ENCODE results near the gene BOD1L1.

BOD1L1 gene

DNA sequence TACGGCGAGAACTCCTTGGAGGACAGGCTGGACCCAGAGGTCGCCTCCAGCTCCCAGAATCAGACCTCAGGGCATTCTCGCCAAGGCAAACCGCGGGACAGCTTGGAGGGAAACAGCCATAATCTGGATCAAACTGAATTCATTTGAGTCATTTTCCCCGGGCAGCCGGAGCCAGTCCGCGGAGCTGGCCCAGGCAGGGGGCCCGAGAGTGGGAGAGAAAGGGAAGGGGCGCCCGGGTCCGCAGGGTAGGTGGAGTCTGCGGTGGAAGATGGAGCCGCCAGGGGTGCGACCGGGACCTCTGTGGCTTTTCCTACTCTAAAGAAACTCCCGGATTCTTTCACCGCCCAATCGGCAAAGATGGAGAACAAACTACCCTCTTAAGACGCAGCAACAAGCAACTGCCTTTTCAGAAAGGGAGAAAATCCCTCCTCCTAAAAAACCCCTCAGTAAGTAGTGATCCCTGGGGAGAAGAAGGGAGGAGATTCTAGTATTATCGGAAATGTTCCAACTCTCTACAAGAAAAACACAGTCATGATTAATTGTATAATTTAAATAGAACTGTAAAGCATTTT lies 88.4 kb downstream of the BOD1L1 start:
- no peak for DNase-seq (ENCODE audit: low read depth in 2 of 2)

DNA sequence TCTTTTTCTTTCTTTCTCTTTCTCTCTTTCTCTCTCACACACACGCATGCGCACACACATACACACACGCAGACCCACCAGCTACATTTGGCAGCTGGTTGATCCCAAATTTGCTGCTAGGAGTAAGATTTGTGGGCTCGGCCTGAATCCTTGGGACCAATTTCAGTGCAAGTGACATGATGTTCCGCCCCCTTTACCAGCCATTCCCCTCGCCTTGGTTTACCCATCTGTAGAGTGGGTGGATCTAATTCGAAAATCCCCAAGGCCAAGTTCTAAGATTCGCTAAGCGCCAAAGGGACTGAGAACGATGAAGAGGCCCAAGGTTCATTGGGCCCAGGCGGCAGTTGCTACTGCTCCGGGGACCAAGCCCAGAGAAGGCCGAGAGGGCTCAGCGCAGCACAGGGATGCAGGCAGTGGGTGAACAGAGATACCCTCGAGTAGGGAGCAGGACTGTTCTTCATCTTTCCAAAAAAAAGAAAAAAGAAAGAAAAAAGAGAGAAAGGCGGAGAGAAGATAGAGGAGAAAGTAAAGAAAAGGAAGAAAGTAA lies 89.0 kb downstream of the BOD1L1 start:
- DNase-seq (ENCODE audit: low read depth in 2 of 2): no peak

DNA sequence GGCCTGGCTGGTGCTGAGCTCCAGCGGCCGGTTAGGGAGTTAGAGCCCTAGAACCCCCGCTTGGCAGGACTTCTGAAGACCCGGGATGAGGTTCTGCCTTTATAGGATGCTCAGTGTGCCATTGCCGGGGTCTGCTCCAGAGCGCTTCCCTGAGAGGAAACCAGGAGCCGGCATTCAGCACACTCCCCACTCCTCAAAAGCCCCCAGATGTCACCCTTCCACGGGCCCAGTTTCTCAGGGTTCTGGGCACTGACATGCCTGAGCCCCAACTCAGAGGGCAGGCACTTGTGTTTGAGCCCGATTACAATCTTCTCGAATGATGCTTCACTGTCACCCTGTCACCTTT lies 89.7 kb downstream of the BOD1L1 start:
- no peak for DNase-seq (ENCODE audit: low read depth in 2 of 2)

DNA sequence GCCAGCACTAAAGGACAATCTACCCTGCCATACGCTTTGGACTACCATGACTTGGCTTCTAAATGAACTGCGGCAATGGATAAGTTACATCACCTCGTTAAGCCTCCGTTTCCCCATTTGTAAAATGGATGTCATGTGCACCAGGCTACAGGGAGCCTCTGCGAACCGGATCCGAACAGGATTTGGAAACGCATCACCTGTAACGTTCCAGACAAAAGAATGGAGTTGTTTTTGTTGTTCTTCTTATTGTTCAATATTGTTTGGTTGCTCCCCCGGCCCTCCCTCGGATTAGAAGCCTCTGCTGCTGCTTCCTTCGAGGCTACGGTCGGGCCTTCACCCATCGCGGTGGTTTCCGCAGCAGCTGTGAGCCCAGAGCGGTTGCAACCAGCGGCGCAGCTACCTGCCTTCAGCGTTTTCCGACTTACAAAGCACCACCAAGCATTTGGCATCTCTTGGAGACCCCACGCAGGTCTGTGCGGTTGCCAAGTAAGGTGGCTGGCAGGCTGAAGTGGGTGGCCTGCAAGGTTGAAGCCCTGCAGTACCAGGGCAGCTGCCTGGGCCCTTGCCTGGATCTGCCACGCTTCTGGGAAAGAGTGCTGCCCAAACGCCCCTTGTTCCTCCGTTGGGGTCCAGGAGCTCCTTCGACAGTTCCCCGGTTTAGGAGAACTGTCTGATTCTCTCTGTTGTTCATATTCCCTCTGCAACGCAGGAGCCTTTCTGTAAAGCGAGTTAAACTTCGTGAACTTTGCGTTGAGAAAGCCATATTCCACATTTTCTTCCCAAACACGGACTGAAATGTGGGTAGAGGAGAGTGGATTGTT lies 90.3 kb downstream of the BOD1L1 start:
- no peak for DNase-seq (ENCODE audit: low read depth in 2 of 2)

DNA sequence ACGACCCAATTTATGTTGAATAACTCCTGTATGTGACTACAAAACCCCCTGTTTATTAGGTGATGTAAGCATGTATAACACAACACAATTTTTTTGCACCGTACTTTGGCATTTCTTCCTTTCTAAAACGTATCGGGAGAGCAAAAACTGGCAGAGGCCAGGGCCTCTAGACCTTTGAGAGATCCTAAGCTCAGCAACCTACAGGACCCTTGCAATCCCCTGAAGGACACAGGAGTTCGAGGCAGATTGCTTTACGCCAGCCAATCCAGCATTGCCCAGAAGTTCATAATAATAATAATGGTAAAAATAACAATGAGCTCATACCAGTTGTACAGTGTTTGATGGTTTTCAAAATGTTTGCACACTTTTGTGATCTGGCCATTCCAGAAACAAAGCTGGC lies 90.9 kb downstream of the BOD1L1 start:
- DNase-seq (ENCODE audit: low read depth in 2 of 2): no peak

DNA sequence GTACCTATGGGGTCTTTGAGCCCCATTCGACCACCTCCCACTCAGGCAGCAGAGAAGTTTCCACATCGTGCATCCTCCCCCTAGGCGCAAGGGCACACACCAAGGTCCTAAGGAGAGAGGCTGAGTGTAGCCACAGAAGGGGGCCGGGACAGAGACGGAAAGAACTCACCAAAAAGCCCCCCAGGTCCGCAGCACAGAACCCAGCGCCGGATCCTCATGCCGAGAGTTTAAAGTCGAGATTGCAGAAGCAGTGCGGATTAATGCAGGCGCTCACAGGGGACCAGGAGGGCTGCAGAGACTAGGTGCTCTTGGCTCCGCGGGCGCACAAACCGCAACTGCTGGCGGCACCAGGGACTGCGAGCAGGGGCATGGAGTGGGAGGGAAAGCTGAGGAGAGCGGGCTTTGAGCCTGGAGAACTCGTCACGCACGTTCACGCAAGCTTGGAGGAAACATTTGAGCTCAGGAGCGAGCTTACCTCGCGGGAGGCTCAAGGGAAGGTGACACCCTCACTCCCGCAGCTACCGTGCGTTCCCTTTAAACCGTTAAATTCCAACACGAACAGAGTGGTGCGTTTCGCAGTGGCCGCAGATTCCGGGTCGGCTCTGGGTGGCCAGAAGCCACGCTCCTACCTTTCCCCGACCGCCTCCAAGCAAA lies 91.7 kb downstream of the BOD1L1 start:
- DNase-seq (ENCODE audit: low read depth in 2 of 2): no peak

DNA sequence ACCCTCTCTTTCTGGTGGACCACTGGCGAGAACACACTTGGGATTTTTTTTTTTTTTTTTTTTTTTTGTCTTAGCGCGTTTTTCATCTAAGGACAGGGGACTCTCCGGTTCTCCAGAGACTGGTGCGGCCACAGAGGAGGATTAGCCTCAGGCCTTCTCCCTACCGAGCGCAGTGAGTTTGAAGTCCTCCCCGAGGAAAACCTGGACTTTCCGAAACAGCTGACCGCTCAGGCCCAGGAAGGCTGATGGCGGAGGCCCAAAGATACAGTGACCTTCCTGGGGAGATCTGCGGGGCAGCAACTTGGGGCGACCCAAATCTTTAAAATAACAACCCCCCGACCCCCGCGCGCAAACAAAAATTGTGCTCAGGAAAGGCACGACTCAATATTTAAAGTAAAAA lies 92.4 kb downstream of the BOD1L1 start:
- DNase-seq (ENCODE audit: low read depth in 2 of 2): no peak

DNA sequence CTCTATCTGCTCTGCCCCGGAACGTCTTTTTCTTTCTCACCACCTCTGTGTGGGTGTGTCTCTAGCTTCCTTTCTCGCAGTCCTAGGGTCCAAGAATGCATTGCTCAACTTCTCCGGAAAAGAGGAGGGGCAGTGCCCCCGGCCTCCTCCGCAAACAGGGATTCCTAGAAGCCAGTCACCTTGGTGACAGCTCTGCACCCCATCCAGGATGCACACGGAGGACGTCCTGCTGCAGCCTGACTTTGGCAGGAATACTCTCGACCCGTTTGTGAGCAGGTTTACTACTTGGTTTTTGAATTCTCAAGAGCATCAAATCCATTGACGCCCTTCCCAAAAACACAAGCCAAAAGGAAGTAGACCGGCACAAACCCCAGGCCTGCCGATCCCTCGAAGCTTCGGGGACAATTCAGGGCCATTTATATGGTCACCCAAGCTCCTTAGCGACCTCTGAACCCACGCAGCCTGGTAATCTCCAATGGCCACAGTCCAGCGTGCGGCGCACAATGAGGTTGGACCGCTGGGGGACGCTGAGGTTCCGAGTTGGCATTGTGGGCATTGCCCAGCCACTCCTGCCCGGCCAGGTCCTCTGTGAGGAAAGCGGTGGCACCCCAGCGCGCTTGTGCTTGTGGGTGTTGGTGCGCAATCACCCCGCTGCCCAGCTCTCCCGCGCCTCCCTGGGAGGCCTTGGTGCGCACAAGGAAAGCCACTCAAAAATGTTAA lies 93.0 kb downstream of the BOD1L1 start:
- DNase-seq (ENCODE audit: low read depth in 2 of 2): no peak

DNA sequence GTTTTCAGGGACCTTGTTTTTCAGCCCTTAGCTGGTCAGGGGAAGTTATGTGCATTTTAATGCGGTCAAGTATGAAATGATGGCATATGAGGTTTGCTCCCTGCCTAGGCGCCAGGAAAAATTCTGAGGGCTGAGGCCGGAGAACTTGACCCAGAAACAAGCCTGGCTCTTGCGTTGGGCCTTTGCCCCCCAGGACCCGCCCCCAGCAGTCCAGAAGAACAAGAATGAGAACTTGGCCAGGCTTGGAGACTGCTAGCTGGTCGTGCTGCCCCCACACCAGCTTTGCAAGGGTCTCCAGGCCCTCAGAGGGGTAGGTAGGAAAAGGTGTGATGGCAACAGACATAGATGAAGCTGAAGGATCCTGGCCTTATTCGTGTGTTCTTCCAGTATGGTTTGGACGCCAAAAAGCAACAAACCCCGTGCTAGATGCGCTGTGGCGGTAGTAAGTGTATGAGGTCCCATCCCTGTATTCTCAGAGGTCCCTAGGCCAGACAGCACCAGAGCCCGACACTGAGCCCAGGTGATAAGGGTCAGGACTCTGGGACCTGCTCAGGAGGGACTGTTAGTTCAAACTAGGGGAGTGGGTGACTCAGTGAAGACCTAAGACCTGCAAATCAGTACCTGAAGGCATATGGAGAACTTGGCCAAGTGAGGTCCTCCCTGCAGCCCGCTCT lies 93.7 kb downstream of the BOD1L1 start:
- no peak for DNase-seq (ENCODE audit: low read depth in 2 of 2)

DNA sequence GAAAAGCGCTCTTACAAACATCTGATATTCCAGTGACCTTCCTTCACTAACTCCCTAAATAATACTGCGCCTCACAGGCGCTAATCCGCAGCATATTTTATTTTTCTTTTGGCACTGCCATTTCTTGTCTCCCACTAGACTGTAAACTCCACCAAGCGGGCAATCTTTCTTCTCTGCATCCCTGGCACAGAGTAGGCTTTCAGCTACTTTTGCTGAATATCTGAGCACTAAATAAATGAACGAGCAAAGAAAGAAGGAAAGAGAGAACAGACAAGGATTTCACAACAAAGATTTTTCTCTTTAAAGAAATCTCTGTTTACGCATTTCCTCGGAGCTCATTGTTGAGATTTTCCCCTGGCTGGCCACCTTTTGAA lies 95.9 kb downstream of the BOD1L1 start:
- DNase-seq (ENCODE audit: low read depth in 2 of 2): no peak

DNA sequence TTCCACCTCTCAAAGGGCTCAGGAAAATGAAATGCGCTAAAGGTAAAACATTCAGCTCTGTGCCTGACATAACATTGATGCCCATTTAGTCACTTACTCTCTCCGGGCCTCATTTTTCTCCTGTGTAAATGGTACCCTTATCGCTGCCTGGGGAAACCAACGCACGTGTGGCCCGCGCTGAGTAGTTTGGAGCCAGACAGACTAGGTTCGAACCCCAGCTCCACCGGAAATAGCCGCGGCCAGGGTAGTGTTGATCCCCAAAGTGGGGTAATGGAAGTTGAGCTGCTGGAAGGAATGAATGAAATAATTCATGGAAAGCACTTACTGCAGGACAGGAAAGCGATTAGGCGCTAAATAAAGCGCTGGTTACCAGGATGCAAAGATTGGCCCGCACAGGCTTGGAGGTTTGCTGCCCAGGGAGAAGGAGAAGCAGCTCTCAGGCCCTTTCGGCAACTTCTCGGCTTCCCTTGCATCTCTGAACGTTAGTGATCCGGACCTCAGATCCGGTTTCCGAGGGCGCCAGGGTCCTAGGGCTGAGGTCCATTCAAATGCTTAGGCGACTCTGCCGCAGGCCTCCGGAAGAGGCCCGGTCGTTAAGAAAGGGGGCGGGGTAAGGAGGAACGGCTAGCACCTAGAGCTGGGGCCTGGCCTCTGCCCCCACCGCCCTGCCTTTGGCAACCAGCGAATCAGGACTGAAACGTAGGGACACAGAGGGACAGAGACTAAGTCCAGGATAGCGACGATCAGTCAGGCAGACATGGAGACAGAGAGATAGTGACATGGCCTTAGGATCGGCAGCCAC lies 96.5 kb downstream of the BOD1L1 start:
- no peak for DNase-seq (ENCODE audit: low read depth in 2 of 2)

DNA sequence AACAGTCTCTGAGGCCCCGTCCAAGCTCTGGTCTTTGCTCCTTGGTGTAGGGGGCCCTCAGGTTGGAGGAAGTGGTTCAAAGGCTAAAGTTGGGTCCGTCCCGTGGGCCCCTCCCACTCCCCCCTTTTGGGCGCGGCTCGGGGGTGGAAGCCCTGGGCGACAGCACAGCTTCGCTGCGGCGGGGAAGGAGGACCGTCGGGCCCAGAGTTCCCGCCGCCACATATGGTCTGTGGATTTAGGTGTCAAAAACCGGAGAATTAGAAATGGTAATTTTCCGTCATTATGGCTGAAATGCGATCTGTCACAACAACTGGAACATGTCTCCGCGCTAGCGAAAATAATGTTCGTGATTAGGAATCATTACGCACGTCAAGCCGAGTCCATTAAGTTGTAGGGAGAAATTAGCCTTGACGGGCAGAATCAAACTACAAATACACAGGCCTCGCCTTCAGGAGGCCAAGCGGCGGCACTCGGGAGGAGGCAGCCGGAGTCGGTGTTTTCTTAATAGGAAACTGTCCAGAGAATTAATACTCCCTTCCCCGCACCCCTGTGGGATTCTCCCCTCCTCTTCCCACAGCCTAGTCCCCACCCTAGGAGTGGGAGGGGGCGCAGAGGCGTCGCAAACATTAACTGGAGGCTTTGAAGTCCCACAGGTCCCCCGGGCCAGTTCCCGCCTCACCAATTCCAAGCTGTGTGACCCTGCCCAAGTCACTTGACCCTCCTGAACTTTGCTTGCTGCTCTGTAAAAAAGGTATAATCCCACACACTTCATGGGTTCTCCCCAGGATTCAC lies 98.2 kb downstream of the BOD1L1 start:
- no peak for DNase-seq (ENCODE audit: low read depth in 2 of 2)

DNA sequence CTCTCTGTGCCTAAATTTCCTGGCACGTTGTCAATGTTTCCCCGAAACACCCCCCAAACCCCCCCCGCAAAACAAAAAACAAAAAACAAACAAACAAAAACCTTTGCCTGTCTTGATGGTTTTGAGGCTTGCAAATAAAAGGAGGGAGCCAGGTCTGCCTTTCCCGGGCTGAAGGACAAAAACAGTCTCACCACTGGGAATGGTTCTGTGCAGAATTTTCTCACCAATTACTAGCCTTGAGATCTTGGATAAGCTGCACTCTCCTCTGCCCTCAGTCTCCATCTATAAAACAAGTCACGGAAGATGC lies 98.8 kb downstream of the BOD1L1 start:
- DNase-seq (ENCODE audit: low read depth in 2 of 2): no peak

DNA sequence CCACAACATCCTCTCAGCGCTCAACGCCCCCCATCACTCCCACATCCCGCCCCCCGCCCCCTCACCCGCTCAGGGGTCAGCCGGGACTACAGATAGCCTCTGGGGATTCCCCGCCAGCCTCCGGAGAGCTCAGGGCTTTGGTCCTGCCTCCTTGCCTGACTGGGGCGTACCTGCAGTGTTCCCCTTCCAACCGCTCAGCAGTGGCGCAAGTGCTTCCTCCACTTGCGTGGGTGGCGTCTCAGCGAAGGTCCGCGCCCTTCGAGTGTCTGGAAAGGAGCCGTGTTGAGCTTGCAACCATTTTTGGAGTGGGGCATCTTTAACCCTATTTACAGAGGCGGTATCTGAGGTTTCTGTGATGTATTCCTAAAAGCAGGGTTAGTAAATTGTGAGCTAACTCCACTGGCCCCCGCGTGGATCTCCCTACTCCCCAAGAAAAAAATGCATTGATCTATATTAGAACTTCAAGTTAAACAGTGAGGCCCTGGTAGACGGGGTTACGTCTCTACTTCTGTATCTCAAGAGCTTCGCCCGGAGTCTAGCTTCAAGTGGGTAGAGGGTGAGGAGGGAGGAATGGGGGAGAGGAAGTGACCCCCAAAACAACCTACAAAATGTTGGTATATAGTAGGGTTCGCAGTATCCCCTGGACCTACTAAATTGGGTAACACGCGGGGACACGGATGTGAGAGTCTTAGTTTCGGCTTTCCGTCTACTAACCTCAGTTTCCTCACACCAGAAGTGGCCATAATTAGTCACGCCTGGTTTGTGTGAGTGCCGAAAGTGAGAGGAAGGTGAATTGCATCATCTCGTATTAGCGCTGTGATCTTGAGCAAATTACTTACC lies 99.3 kb downstream of the BOD1L1 start:
- no peak for DNase-seq (ENCODE audit: low read depth in 2 of 2)

DNA sequence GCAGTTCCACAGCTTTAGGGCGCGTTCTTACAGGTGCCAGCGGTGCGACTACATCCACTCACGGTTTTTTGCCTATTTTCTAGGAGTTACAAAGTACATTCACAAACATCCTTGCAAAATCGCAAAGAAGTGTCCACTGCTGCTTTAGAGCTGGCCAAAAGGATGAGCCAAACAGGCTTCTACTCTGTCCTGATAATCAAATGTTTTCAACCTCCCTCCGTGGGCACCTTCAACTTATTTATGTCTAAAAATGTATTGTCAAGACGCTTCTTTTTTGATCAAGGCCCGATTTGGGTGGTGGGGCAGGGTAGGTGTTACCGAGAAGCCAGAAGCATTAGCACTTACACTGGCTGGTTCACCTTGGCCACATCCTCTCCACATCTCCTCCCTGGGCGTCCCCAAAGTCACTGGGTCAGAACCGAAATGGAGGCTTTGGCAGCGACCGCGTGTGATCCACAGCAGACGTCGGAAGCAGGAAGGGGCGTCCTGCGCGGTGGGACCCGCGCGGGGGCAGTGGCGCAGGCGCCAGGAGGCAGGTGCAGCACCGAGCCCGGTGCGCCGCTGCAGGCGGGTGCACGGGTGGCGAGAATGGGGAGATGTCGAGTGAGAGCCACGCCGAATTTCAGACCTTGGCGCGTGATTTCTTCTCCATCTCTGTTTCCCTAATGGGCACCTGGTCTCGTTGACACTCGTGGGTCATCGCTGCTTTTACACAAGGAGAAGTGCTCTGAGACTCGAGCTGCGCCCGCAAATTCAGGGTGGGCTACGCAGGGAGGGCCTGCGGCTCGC lies 100.1 kb downstream of the BOD1L1 start:
- DNase-seq (ENCODE audit: low read depth in 2 of 2): no peak

DNA sequence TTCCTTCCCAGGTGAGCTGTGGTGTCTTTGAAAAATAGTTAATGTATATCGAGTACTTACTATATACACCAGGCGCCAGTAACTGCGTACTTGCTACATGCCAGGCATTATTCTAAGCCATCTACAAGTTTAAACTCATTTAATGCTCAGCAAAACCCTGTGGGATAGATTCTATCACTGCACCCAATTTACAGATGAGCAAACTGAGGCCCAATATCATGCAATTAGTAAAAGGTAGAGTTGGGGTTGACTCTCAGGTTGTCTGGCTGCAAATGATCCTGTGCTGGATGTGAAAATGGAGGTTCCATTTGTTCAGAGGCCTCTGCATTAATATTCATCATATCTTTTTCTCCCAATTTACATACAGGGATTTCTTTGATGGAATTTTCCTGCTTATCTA lies 100.9 kb downstream of the BOD1L1 start:
- DNase-seq (ENCODE audit: low read depth in 2 of 2): no peak

DNA sequence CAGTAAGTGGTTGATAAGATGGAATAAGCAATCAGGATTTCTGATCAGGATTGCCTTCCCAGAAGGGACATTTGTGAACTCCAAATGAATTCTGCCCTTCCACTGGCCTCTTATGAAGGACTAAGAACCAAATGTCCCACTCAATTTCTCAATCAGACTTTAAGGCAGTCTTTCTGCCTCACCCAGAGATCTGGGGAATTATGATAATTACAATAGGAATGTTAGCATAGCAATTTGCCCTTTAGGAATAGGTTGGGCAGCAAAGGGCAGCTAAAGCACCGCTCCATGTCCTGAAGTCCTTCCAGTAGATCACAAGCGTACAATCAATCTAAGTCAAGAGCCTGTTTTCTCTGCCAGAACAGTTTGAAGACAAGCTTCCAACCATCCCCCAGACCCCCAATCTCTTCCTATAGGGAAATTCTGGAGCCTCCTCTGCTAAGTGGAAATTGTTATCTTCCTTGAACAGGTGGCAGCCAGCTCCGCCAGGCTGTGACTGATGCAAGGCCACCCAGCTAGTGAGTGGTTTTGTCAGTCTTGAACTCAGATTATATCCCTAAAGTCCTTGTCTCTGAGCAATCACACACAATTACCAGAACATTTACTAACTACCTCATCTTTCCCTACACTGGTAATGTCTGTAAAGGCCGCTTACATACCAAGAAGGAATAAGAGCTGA lies 101.8 kb downstream of the BOD1L1 start:
- no peak for DNase-seq (ENCODE audit: low read depth in 2 of 2)

Data from stimulated activated CD8-positive, alpha-beta memory T cell treated with anti-CD3 and anti-CD28 coated beads, Interleukin-2, amount 100 ng/mL, for 48 hours (primary cell).